Measurements from ENCODE around the gene ZSWIM6.
"Not testable (repeated sequence)": the region's sequence is repeated elsewhere in the genome, so short reads cannot be mapped to it uniquely, and the experiment has no call there.

The ZSWIM6 gene

GRCh38 chr5:61409568-61409967 is 77.5 kb downstream of the ZSWIM6 start:
- no peak for DNase-seq

GRCh38 chr5:61410811-61411210 is 78.8 kb downstream of the ZSWIM6 start:
- DNase-seq, result no peak

- no peak for DNase-seq
These were observed 80.3 kb downstream of the ZSWIM6 start for GRCh38 chr5:61412361-61412760.

- not testable (repeated sequence) for DNase-seq
These were observed 81.1 kb downstream of the ZSWIM6 start for GRCh38 chr5:61413205-61413604.

GRCh38 chr5:61414806-61415205 is 82.7 kb downstream of the ZSWIM6 start:
- no peak for DNase-seq

- no peak for DNase-seq
These were observed 84.0 kb downstream of the ZSWIM6 start for GRCh38 chr5:61416010-61416409.

- no peak for DNase-seq
These were observed 84.4 kb downstream of the ZSWIM6 start for GRCh38 chr5:61416420-61416819.

- no peak for DNase-seq
These were observed 85.3 kb downstream of the ZSWIM6 start for GRCh38 chr5:61417340-61417739.

- DNase-seq, result no peak
These were observed 85.8 kb downstream of the ZSWIM6 start for GRCh38 chr5:61417851-61418250.

- DNase-seq, result no peak
These were observed 87.0 kb downstream of the ZSWIM6 start for GRCh38 chr5:61419106-61419505.

GRCh38 chr5:61420016-61420415 is 88.0 kb downstream of the ZSWIM6 start:
- no peak for DNase-seq

- DNase-seq, result not testable (repeated sequence)
These were observed 89.2 kb downstream of the ZSWIM6 start for GRCh38 chr5:61421262-61421661.

GRCh38 chr5:61423487-61424145 is 91.6 kb downstream of the ZSWIM6 start:
- DNase-seq, result no peak

- DNase-seq, result no peak
These were observed 93.9 kb downstream of the ZSWIM6 start for GRCh38 chr5:61425918-61426317.

GRCh38 chr5:61429906-61430305 is 97.8 kb downstream of the ZSWIM6 start:
- no peak for DNase-seq

- no peak for DNase-seq
These were observed 100.0 kb downstream of the ZSWIM6 start for GRCh38 chr5:61431923-61432620.

GRCh38 chr5:61435368-61435767 is 103.3 kb downstream of the ZSWIM6 start:
- DNase-seq, result no peak

GRCh38 chr5:61438298-61438970 is 106.4 kb downstream of the ZSWIM6 start:
- no peak for DNase-seq

- DNase-seq, result no peak
These were observed 108.0 kb downstream of the ZSWIM6 start for GRCh38 chr5:61440086-61440485.

GRCh38 chr5:61440596-61440995 is 108.5 kb downstream of the ZSWIM6 start:
- DNase-seq, result no peak

GRCh38 chr5:61441742-61442141 is 109.7 kb downstream of the ZSWIM6 start:
- no peak for DNase-seq

- no peak for DNase-seq
These were observed 115.9 kb downstream of the ZSWIM6 start for GRCh38 chr5:61447780-61448495.

GRCh38 chr5:61449804-61450492 is 117.9 kb downstream of the ZSWIM6 start:
- DNase-seq, result no peak
